Suprapubic skin (tissue), 3 donors: ENCODE measurements around the gene OR2D3.
"Not testable (repeated sequence)": the region's sequence is repeated elsewhere in the genome, so short reads cannot be mapped to it uniquely, and the experiment has no call there.

Experiments used
- CTCF ChIP-seq, 2 donors: fragments of 200-600 bp in 1 of 2; fragments of 450-650 bp in 1 of 2; sonication (generic) in 1 of 2; IDR thresholded peaks; one replicate each; pipeline ENCODE4 v1.5.1; 2016 to 2019; ENCODE audit warnings: antibody characterized with exemption in 2 of 2, mild to moderate bottlenecking in 1 of 2, moderate library complexity in 1 of 2
- EP300 ChIP-seq: sonication (generic); formaldehyde crosslinking; IDR thresholded peaks from one replicate; pipeline ENCODE4 v1.6.1; 2017; ENCODE audit warnings: antibody characterized with exemption
- POLR2A ChIP-seq, 2 donors: fragments of 450-650 bp; IDR thresholded peaks; one replicate each; pipeline ENCODE4 v1.6.1; 2017; ENCODE audit warnings: antibody characterized with exemption in 2 of 2, mild to moderate bottlenecking in 2 of 2, moderate library complexity in 2 of 2

- TF ChIP-seq CTCF (IDR thresholded peaks at IDR 0.05); POLR2A (IDR thresholded peaks at IDR 0.05); EP300: not testable (repeated sequence)
These were observed 33.1 kb upstream of the OR2D3 start for GRCh38 chr11:6887711-6888110.
